Panc1 (cell line): ENCODE results near the gene CDK14.

ENCODE experiments used
- POLR2AphosphoS5 ChIP-seq: IDR thresholded peaks from 2 replicates; pipeline ENCODE4 v1.6.1; 2012; ENCODE audit warnings: mild to moderate bottlenecking, low read depth, low read length, moderate library complexity
- SIN3A ChIP-seq: IDR thresholded peaks from 2 replicates; pipeline ENCODE4 v1.6.1; 2012; ENCODE audit warnings: low read depth, mild to moderate bottlenecking, low read length, moderate library complexity, borderline replicate concordance; ENCODE audit not compliant: insufficient read depth
- TCF7L2 ChIP-seq: IDR thresholded peaks from 2 replicates; pipeline ENCODE4 v1.6.1; 2011; ENCODE audit warnings: mild to moderate bottlenecking, low read depth, low read length, inconsistent platforms
- TF ChIP-seq, protein P1 (sequence below): fragments of 450-650 bp; IDR thresholded peaks from 2 replicates; pipeline ENCODE4 v1.5.1; 2017; ENCODE audit warnings: mild to moderate bottlenecking
- TF ChIP-seq, protein P2 (sequence below), 2 experiments: IDR thresholded peaks; 2 replicates each; pipeline ENCODE4 v1.6.1; 2011 to 2012; ENCODE audit warnings: low read depth in 2 of 2, control low read depth in 1 of 2, low read length in 1 of 2, mild to moderate bottlenecking in 1 of 2, moderate library complexity in 1 of 2; ENCODE audit not compliant: insufficient read depth in 1 of 2

DNA sequence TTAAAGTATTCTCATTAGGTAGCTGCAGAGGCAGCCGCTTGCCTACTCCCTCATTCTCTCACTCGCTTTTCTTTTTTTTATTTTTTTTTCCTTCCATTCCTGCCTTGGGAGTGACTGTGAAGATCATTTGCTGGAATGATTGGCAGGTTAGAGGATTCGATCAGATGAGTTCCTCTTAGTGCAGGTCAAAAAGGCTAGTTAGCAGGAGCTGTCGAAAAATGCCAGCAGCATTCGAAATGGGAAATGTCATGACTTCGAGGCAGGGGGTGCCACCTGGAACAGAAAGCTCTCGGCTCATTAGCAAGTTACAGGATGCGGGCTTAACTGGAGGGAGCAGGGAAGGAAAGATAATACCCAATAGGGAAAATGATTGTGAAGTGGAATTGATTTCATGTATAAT is 530.6 kb downstream of the CDK14 start:
- TF ChIP-seq, protein P1, sequence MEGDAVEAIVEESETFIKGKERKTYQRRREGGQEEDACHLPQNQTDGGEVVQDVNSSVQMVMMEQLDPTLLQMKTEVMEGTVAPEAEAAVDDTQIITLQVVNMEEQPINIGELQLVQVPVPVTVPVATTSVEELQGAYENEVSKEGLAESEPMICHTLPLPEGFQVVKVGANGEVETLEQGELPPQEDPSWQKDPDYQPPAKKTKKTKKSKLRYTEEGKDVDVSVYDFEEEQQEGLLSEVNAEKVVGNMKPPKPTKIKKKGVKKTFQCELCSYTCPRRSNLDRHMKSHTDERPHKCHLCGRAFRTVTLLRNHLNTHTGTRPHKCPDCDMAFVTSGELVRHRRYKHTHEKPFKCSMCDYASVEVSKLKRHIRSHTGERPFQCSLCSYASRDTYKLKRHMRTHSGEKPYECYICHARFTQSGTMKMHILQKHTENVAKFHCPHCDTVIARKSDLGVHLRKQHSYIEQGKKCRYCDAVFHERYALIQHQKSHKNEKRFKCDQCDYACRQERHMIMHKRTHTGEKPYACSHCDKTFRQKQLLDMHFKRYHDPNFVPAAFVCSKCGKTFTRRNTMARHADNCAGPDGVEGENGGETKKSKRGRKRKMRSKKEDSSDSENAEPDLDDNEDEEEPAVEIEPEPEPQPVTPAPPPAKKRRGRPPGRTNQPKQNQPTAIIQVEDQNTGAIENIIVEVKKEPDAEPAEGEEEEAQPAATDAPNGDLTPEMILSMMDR: no peak
- TF ChIP-seq, protein P2, sequence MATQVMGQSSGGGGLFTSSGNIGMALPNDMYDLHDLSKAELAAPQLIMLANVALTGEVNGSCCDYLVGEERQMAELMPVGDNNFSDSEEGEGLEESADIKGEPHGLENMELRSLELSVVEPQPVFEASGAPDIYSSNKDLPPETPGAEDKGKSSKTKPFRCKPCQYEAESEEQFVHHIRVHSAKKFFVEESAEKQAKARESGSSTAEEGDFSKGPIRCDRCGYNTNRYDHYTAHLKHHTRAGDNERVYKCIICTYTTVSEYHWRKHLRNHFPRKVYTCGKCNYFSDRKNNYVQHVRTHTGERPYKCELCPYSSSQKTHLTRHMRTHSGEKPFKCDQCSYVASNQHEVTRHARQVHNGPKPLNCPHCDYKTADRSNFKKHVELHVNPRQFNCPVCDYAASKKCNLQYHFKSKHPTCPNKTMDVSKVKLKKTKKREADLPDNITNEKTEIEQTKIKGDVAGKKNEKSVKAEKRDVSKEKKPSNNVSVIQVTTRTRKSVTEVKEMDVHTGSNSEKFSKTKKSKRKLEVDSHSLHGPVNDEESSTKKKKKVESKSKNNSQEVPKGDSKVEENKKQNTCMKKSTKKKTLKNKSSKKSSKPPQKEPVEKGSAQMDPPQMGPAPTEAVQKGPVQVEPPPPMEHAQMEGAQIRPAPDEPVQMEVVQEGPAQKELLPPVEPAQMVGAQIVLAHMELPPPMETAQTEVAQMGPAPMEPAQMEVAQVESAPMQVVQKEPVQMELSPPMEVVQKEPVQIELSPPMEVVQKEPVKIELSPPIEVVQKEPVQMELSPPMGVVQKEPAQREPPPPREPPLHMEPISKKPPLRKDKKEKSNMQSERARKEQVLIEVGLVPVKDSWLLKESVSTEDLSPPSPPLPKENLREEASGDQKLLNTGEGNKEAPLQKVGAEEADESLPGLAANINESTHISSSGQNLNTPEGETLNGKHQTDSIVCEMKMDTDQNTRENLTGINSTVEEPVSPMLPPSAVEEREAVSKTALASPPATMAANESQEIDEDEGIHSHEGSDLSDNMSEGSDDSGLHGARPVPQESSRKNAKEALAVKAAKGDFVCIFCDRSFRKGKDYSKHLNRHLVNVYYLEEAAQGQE (IDR thresholded peaks at IDR 0.05; ENCODE audit: insufficient read depth in 1 of 2, low read depth in 2 of 2, low read length in 1 of 2): no peak
- TF ChIP-seq POLR2AphosphoS5: no peak
- no peak for TF ChIP-seq TCF7L2
- no peak for TF ChIP-seq SIN3A
